Measurements from ENCODE around the gene PPM1H. TPM values are rescaled to one million over a fixed set of nuclear protein-coding genes. Genes with fewer than 3 reads are reported as not detected.

Gene PPM1H
- total and polyA plus RNA-seq, 2 of the 8 experiments (the other 6 are each of a cell fraction or from before 2014, with no cell fraction given), result 16.4 to 36.1 TPM

DNA sequence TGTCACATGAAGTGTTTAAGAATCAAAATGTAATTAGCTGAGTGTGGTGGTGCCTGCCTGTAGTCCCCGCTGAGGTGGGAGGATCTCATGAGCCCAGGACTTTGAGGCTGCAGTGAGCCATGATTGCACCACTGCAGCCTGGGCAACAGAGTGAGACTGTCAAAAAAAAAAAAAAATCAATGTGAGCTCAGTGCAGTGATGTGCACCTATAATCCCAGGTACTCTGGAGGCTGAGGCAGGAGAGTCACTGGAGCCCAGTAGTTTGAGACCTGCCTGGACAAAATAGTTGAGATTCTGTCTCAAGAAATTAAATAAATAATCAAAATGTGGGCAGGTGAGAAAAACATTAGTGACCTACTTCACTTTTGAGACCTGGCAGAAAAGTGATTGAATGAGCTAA lies 328.3 kb downstream of the PPM1H start:
- peaks cover 0 to 5% (median 3%) of the 10 kb centered on the region in 4 experiments; a peak in 5 of 7 replicates for H3K4me1 ChIP-seq (replicated peaks in 1 of 4; ENCODE audit: control insufficient read depth in 3 of 4, insufficient read depth in 4 of 4, low read length in 3 of 4)
- H3K27me3 ChIP-seq (replicated peaks in 1 of 4; ENCODE audit: control insufficient read depth in 3 of 4, extremely low read depth in 1 of 4, insufficient read depth in 3 of 4, low read length in 3 of 4), result no peaks in the 10 kb centered on the region
- 100% methylated on average over 1 of the region's 1 CpG; no CpG with 5 or more reads in 1 of the 2 experiments for WGBS, 2 experiments (ENCODE audit: extremely low coverage in 1 of 2, insufficient coverage in 1 of 2, insufficient read length in 1 of 2, insufficient replicate concordance in 2 of 2, low coverage in 1 of 2, low lambda C conversion rate in 2 of 2, missing lambda C conversion rate in 1 of 2)
- H2BK120ac ChIP-seq (replicated peaks; ENCODE audit: low read depth, low read length), result no peak overlapping the region
- ChIA-PET POLR2A (ENCODE audit: partially characterized antibody) (interaction anchor here (0.9 to 2.2 kb wide), 6 partner anchors 8 to 49 kb away, joined by 4 to 16 read pairs (median 6); no protein-coding TSS in a partner anchor), CTCF (ENCODE audit: partially characterized antibody) (interaction anchor here (0.6 to 2.0 kb wide), 12 partner anchors 8 to 387 kb away, joined by 3 to 12 read pairs (median 4); no protein-coding TSS in a partner anchor)
- no peaks in the 10 kb centered on the region for H3K9me3 ChIP-seq (ENCODE audit: insufficient read depth in 2 of 2, low read depth in 1 of 2, low read length in 1 of 2)
- no peak overlapping the region for H2AFZ ChIP-seq (ENCODE audit: low read length)
- H3K23ac ChIP-seq (ENCODE audit: insufficient read length), result no peak overlapping the region
- DNase-seq (ENCODE audit: low read depth in 1 of 2, low spot score in 2 of 2) (no peak), FAIRE-seq (no peak)
- peaks cover 0 to 50% of the 10 kb centered on the region in 2 experiments; a peak in 3 of 4 replicates for H3K79me2 ChIP-seq (ENCODE audit: control insufficient read depth in 1 of 2, insufficient read depth in 2 of 2, low read length in 2 of 2)
- H2BK20ac ChIP-seq (ENCODE audit: low read length), result no peak overlapping the region
- no peaks in the 10 kb centered on the region for H3K79me1 ChIP-seq (ENCODE audit: low read depth, low read length)
- no peak overlapping the region for H4K5ac ChIP-seq (ENCODE audit: insufficient read length, low read depth, low read length)
- H4K20me1 ChIP-seq (replicated peaks in 1 of 2; ENCODE audit: control insufficient read depth in 1 of 2, insufficient read depth in 2 of 2, low read length in 2 of 2), result peaks cover 4 to 6% of the 10 kb centered on the region in 2 experiments
- TF ChIP-seq, protein P1, sequence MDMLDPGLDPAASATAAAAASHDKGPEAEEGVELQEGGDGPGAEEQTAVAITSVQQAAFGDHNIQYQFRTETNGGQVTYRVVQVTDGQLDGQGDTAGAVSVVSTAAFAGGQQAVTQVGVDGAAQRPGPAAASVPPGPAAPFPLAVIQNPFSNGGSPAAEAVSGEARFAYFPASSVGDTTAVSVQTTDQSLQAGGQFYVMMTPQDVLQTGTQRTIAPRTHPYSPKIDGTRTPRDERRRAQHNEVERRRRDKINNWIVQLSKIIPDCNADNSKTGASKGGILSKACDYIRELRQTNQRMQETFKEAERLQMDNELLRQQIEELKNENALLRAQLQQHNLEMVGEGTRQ (IDR thresholded peaks at IDR 0.05; ENCODE audit: low read length), result no peak
- TF ChIP-seq FOSL1 (IDR thresholded peaks at IDR 0.05; ENCODE audit: insufficient read depth, low read depth, low read length), result no peak
- no peak overlapping the region for H3K9ac ChIP-seq (replicated peaks in 1 of 4; ENCODE audit: extremely low read depth in 1 of 4, low read depth in 3 of 4, low read length in 3 of 4)
- H2BK12ac ChIP-seq (ENCODE audit: low read depth, low read length), result no peak overlapping the region
- H2AK5ac ChIP-seq (ENCODE audit: low read depth, low read length), result no peak overlapping the region
- no peak overlapping the region for H3K4ac ChIP-seq (replicated peaks; ENCODE audit: insufficient read length, low read depth, low read length)
- no peak overlapping the region for H3K4me3 ChIP-seq (ENCODE audit: extremely low read depth in 1 of 4, insufficient read depth in 2 of 4, low read depth in 3 of 4, low read length in 4 of 4)
- H3K27ac ChIP-seq (ENCODE audit: low read depth, low read length), result no peak overlapping the region
- no peak overlapping the region for H2BK5ac ChIP-seq (ENCODE audit: low read depth, low read length)
- H4K8ac ChIP-seq (ENCODE audit: extremely low read depth, insufficient read depth, low read length), result no peak overlapping the region
- no peak overlapping the region for H3K18ac ChIP-seq (ENCODE audit: extremely low read depth, low read length)
- no peaks in the 10 kb centered on the region for H3K23me2 ChIP-seq (ENCODE audit: low read depth, low read length)
- no peak overlapping the region for H3K56ac ChIP-seq (replicated peaks; ENCODE audit: insufficient read length, low read depth, low read length)
- H3K36me3 ChIP-seq (ENCODE audit: control insufficient read depth in 2 of 4, insufficient read depth in 4 of 4, low read length in 3 of 4), result no peaks in the 10 kb centered on the region
- H4K91ac ChIP-seq (replicated peaks; ENCODE audit: insufficient read length, low read length), result no peak overlapping the region
- H3K14ac ChIP-seq (ENCODE audit: insufficient read length), result no peak overlapping the region
- H2BK15ac ChIP-seq (ENCODE audit: low read length), result no peak overlapping the region
- no peak overlapping the region for H3K4me2 ChIP-seq (ENCODE audit: insufficient read depth in 1 of 2, low read depth in 2 of 2, low read length in 2 of 2)
